Lower leg skin (tissue), 3 donors: ENCODE measurements around the gene PUS7L.

Experiments used
- POLR2A ChIP-seq, 2 donors: fragments of 450-650 bp; IDR thresholded peaks; one replicate each; pipeline ENCODE4 v1.6.1; 2016 to 2017; ENCODE audit warnings: antibody characterized with exemption in 2 of 2, mild to moderate bottlenecking in 1 of 2, moderate library complexity in 1 of 2
- TF ChIP-seq, protein P1 (sequence below), 3 donors: fragments of 450-650 bp; IDR thresholded peaks; one replicate each; pipeline ENCODE4 v1.5.1; 2016; ENCODE audit warnings: antibody characterized with exemption in 3 of 3, mild to moderate bottlenecking in 3 of 3, moderate library complexity in 2 of 3

DNA sequence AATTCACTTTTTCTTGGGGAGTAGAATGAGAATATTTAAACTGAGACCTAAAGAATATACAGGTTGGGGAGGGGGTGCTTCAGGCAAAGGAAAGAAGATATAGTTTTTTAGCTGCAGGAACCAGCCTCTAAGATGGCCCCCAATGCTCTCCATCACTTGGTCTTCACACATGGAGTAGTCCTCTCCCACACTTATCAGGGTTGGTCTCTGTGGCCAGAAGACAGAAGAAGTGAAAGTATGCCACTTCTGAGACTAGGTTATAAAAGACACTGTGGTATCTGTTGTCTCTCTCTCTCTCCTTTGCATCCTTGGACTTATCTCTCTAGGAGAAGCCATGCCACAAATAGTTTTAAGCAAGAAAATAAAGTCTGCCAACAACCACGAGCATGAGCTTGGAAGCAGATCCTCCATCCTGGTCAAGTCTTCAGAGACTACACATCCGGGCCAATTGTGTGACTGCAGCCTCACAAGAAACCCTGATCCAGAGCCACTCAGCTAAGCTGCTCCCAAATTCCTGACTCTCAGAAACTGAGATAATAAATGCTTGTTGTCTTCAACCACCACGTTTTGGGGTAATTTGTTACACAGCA, 18.0 kb downstream of the PUS7L start:
- TF ChIP-seq, protein P1, sequence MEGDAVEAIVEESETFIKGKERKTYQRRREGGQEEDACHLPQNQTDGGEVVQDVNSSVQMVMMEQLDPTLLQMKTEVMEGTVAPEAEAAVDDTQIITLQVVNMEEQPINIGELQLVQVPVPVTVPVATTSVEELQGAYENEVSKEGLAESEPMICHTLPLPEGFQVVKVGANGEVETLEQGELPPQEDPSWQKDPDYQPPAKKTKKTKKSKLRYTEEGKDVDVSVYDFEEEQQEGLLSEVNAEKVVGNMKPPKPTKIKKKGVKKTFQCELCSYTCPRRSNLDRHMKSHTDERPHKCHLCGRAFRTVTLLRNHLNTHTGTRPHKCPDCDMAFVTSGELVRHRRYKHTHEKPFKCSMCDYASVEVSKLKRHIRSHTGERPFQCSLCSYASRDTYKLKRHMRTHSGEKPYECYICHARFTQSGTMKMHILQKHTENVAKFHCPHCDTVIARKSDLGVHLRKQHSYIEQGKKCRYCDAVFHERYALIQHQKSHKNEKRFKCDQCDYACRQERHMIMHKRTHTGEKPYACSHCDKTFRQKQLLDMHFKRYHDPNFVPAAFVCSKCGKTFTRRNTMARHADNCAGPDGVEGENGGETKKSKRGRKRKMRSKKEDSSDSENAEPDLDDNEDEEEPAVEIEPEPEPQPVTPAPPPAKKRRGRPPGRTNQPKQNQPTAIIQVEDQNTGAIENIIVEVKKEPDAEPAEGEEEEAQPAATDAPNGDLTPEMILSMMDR (IDR thresholded peaks at IDR 0.05): no peak
- no peak for TF ChIP-seq POLR2A (IDR thresholded peaks at IDR 0.05)
